GM23338 (cell line): ENCODE data around the gene CEP70. TPM values are rescaled to one million over a fixed set of nuclear protein-coding genes. Genes with fewer than 3 reads are reported as not detected.
"Not testable (repeated sequence)": the region's sequence is repeated elsewhere in the genome, so short reads cannot be mapped to it uniquely, and the experiment has no call there.

Experiments
- ATAC-seq: fragments of 200-7000 bp; cut with Tn5 transposase; 3 replicates; pipeline ENCODE4 v1.9.1; 2020
- DNase-seq: peaks from one replicate; pipeline ENCODE4 v3.0.0-alpha.2; 2015; ENCODE audit warnings: low spot score
- H2AFZ ChIP-seq: fragments of 200-600 bp; sonication (generic); 2 replicates; pipeline ENCODE4 v1.8.0; 2016; ENCODE audit warnings: antibody characterized with exemption, mild to moderate bottlenecking, moderate library complexity
- H3F3A ChIP-seq: fragments of 200-600 bp; sonication (generic); replicated peaks from 2 replicates; pipeline ENCODE4 v1.8.0; 2017; ENCODE audit warnings: antibody characterized with exemption, mixed run types, low read depth
- H3K27ac ChIP-seq: fragments of 200-600 bp; sonication (generic); 2 replicates; pipeline ENCODE4 v1.6.1; 2016; ENCODE audit warnings: low read depth
- H3K27me3 ChIP-seq: fragments of 200-600 bp; sonication (generic); 2 replicates; pipeline ENCODE4 v1.8.0; 2016; ENCODE audit warnings: mild to moderate bottlenecking, mixed run types, moderate library complexity; ENCODE audit not compliant: insufficient read depth
- H3K36me3 ChIP-seq: fragments of 200-600 bp; sonication (generic); 2 replicates; pipeline ENCODE4 v1.8.0; 2016; ENCODE audit warnings: mild to moderate bottlenecking; ENCODE audit not compliant: insufficient read depth
- H3K4me1 ChIP-seq: fragments of 200-600 bp; sonication (generic); 2 replicates; pipeline ENCODE4 v1.8.0; 2016; ENCODE audit warnings: mild to moderate bottlenecking, moderate library complexity; ENCODE audit not compliant: insufficient read depth
- H3K4me2 ChIP-seq: fragments of 200-600 bp; sonication (generic); 2 replicates; pipeline ENCODE4 v1.7.1; 2017; ENCODE audit warnings: mixed run types
- H3K4me3 ChIP-seq: fragments of 200-600 bp; sonication (generic); 2 replicates; pipeline ENCODE4 v1.6.1; 2016; ENCODE audit warnings: mixed run types
- H3K79me2 ChIP-seq: fragments of 200-600 bp; sonication (generic); replicated peaks from 2 replicates; pipeline ENCODE4 v1.8.0; 2017; ENCODE audit warnings: mild to moderate bottlenecking; ENCODE audit not compliant: insufficient read depth
- H3K9me2 ChIP-seq: fragments of 200-600 bp; sonication (generic); 2 replicates; pipeline ENCODE4 v1.8.0; 2017; ENCODE audit not compliant: insufficient read depth
- H4K20me1 ChIP-seq: fragments of 200-600 bp; sonication (generic); replicated peaks from 2 replicates; pipeline ENCODE4 v1.8.0; 2017; ENCODE audit warnings: mild to moderate bottlenecking; ENCODE audit not compliant: insufficient read depth
- H3K27ac Mint-ChIP-seq: 2 replicates; pipeline ENCODE4 v1.8.0; 2020; ENCODE audit warnings: inconsistent platforms, mild to moderate bottlenecking, moderate library complexity, mixed read lengths
- H3K27me3 Mint-ChIP-seq: 3 replicates; pipeline ENCODE4 v1.8.0; 2022; ENCODE audit warnings: low read depth, mild to moderate bottlenecking, moderate library complexity, mixed read lengths, inconsistent platforms; ENCODE audit not compliant: insufficient read depth, poor library complexity
- H3K36me3 Mint-ChIP-seq: 3 replicates; pipeline ENCODE4 v1.8.0; 2021; ENCODE audit warnings: low read depth, mild to moderate bottlenecking, inconsistent platforms, moderate library complexity, mixed read lengths
- H3K4me1 Mint-ChIP-seq: 3 replicates; pipeline ENCODE4 v1.8.0; 2020; ENCODE audit warnings: mild to moderate bottlenecking, inconsistent platforms, mixed read lengths
- H3K4me3 Mint-ChIP-seq: 3 replicates; pipeline ENCODE4 v1.8.0; 2021; ENCODE audit warnings: moderate library complexity, mild to moderate bottlenecking, inconsistent platforms, mixed read lengths
- H3K9me3 Mint-ChIP-seq: 3 replicates; pipeline ENCODE4 v1.8.0; 2020; ENCODE audit warnings: moderate library complexity, mild to moderate bottlenecking, inconsistent platforms, mixed read lengths
- ETS1 ChIP-seq: IDR thresholded peaks from 2 replicates; pipeline ENCODE4 v1.6.1; 2016; ENCODE audit warnings: antibody characterized with exemption
- EZH2 ChIP-seq: fragments of 200-600 bp; sonication (generic); IDR thresholded peaks from one replicate; pipeline ENCODE4 v1.8.0; 2017; ENCODE audit warnings: antibody characterized with exemption, mild to moderate bottlenecking, low read depth; ENCODE audit not compliant: unreplicated experiment
- STAT1 ChIP-seq: IDR thresholded peaks from one replicate; pipeline ENCODE4 v1.6.1; 2016; ENCODE audit warnings: antibody characterized with exemption; ENCODE audit not compliant: unreplicated experiment
- ZNF114 ChIP-seq: fragments of 250-450 bp; sonication (Bioruptor Pico); IDR thresholded peaks from 2 replicates; pipeline ENCODE4 v1.5.0; 2020; ENCODE audit warnings: mild to moderate bottlenecking, moderate library complexity
- polyA plus RNA-seq: library from polyadenylated mRNA; unstranded; fragments of >200 nt; fragmentation: Nextera tagmentation; extraction: Ambion mirVana; gene quantifications from 2 replicates; pipeline ENCODE4 v1.2.1, GENCODE V29; 2016
- total RNA-seq: library from RNA; depleted of rRNA; stranded (reverse); fragments of >200 nt; shearing (Covaris generic); gene quantifications from 2 replicates; pipeline ENCODE4 v1.2.3, GENCODE V29; 2014
- TF ChIP-seq, protein P1 (sequence below), 2 experiments: fragments of 200-600 bp in 1 of 2; sonication (generic) in 1 of 2; conservative IDR thresholded peaks; 2 replicates each; pipeline versions ENCODE4 v1.5.1 to v1.6.1; 2016 to 2017; ENCODE audit warnings: antibody characterized with exemption in 2 of 2, low read depth in 2 of 2, mild to moderate bottlenecking in 2 of 2, moderate library complexity in 1 of 2

The CEP70 gene
- total and polyA plus RNA-seq, 2 experiments from 2014 or later, result 28.8 to 31.4 TPM

DNA sequence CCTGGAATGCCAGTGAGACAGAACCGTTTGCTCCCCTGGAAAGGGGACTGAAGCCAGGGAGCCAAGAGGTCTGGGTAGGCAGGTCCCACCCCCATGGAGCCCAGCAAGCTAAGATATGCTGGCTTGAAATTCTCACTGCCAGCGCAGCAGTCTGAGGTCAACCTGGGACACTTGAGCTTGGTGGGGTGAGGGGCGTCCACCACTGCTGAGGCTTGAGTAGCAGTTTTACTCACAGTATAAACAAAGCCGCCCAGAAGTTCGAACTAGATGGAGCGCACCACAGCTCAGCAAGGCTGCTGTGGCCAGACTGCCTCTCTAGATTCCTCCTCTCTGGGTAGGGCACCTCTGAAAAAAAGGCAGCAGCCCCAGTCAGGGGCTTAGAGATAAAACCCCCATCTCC, 33.6 kb downstream of the CEP70 start (continued):
- TF ChIP-seq, protein P1, sequence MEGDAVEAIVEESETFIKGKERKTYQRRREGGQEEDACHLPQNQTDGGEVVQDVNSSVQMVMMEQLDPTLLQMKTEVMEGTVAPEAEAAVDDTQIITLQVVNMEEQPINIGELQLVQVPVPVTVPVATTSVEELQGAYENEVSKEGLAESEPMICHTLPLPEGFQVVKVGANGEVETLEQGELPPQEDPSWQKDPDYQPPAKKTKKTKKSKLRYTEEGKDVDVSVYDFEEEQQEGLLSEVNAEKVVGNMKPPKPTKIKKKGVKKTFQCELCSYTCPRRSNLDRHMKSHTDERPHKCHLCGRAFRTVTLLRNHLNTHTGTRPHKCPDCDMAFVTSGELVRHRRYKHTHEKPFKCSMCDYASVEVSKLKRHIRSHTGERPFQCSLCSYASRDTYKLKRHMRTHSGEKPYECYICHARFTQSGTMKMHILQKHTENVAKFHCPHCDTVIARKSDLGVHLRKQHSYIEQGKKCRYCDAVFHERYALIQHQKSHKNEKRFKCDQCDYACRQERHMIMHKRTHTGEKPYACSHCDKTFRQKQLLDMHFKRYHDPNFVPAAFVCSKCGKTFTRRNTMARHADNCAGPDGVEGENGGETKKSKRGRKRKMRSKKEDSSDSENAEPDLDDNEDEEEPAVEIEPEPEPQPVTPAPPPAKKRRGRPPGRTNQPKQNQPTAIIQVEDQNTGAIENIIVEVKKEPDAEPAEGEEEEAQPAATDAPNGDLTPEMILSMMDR (conservative IDR thresholded peaks at IDR 0.05; ENCODE audit: low read depth in 2 of 2), result no peak
- TF ChIP-seq STAT1, result no peak

GRCh38 chr3:138559134-138559533, 34.9 kb downstream of the CEP70 start:
- no peaks in the 10 kb centered on the region for H3F3A ChIP-seq
- Mint-ChIP-seq H3K36me3 (peaks cover 70% of the 10 kb centered on the region), H3K27ac (no peak overlapping the region), H3K9me3 (peaks cover 49% of the 10 kb centered on the region), H3K4me1 (peaks cover 6% of the 10 kb centered on the region; the same call in 1 of the 3 replicates), H3K4me3 (no peak overlapping the region), H3K27me3 (no peaks in the 10 kb centered on the region)
- TF ChIP-seq ETS1 (no peak), ZNF114 (no peak), EZH2 (no peak), STAT1 (no peak)
- no peak overlapping the region for H2AFZ ChIP-seq
- no peaks in the 10 kb centered on the region for H4K20me1 ChIP-seq
- ATAC-seq (no peak), DNase-seq (no peak)
- no peak overlapping the region for H3K4me3 ChIP-seq
- H3K27ac ChIP-seq, result no peak overlapping the region
- no peaks in the 10 kb centered on the region for H3K4me1 ChIP-seq
- H3K4me2 ChIP-seq, result no peak overlapping the region
- H3K36me3 ChIP-seq, result 0 out of 2 replicates have a peak, but pooled peaks cover 4% of the 10 kb centered on the region
- H3K27me3 ChIP-seq, result no peaks in the 10 kb centered on the region
- peaks cover 4% of the 10 kb centered on the region; the same call in 1 of the 2 replicates for H3K79me2 ChIP-seq
- no peaks in the 10 kb centered on the region for H3K9me2 ChIP-seq

DNA sequence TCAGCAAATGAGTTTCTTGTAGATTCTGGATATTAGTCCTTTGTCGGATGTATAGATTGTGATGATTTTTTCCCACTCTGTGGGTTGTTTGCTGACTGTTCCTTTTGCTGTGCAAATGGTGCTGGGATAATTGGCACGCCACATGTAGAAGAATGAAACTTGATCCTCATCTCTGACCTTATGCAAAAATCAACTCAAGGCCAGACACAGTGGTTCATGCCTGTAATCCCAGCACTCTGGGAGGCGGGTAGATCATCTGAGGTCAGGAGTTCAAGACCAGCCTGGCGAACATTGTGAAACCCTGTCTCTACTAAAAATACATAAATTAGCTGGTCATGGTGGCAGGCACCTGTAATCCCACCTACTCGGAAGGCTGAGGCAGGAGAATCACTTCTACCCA, 39.3 kb downstream of the CEP70 start:
- H3K27me3 ChIP-seq, H3K4me3 ChIP-seq, DNase-seq, H3K4me1 Mint-ChIP-seq, H3F3A ChIP-seq, H3K4me2 ChIP-seq, H3K9me2 ChIP-seq, H3K4me1 ChIP-seq, H2AFZ ChIP-seq, H3K36me3 ChIP-seq, H3K4me3 Mint-ChIP-seq, H3K27me3 Mint-ChIP-seq, H3K27ac Mint-ChIP-seq, H3K27ac ChIP-seq, H4K20me1 ChIP-seq, ATAC-seq, H3K79me2 ChIP-seq: not testable (repeated sequence)
- H3K9me3 Mint-ChIP-seq, result peaks cover 52% of the 10 kb centered on the region
- H3K36me3 Mint-ChIP-seq, result peaks cover 71% of the 10 kb centered on the region

DNA sequence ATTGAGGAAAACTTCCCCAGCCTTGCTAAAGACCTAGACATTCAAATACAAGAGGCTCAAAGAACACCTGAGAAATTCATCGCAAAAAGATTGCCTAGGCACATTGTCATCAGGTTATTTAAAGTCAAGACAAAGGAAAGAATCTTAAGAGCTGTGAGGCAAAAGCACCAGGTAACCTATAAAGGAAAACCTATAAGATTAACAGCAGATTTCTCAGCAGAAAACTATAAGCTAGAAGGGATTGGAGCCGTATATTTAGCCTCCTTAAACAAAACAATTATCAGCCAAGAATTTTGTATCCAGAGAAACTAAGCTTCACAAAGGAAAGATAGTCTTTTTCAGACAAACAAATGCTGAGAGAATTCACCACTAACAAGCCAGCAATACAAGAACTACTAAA, 43.1 kb downstream of the CEP70 start:
- not testable (repeated sequence) for H3K79me2 ChIP-seq, H3K4me3 Mint-ChIP-seq, H4K20me1 ChIP-seq, ATAC-seq, DNase-seq, H3K27me3 Mint-ChIP-seq, H2AFZ ChIP-seq, H3K27me3 ChIP-seq, H3K27ac Mint-ChIP-seq, H3K4me1 ChIP-seq, H3K4me3 ChIP-seq, H3K4me1 Mint-ChIP-seq, H3K9me2 ChIP-seq, H3F3A ChIP-seq, H3K27ac ChIP-seq, H3K4me2 ChIP-seq
- peaks cover 56% of the 10 kb centered on the region for H3K9me3 Mint-ChIP-seq
- H3K36me3 Mint-ChIP-seq, result peaks cover 78% of the 10 kb centered on the region
- peaks cover 23% of the 10 kb centered on the region for H3K36me3 ChIP-seq
